Liver (tissue), 1 donor: ENCODE measurements around the gene BCAS2.

Experiments
- FOXA1 ChIP-seq: IDR thresholded peaks from 2 replicates; pipeline ENCODE4 v1.6.1; 2016; ENCODE audit warnings: antibody characterized with exemption
- MAX ChIP-seq: IDR thresholded peaks from 2 replicates; pipeline ENCODE4 v1.6.1; 2016; ENCODE audit warnings: antibody characterized with exemption

GRCh38 chr1:114545796-114546195, 35.6 kb downstream of the BCAS2 start:
- TF ChIP-seq FOXA1 (no peak), MAX (no peak)
